DMS153 (cell line): Measurements from ENCODE around the gene ADSS1.
A peak's percentile ranks its signal among the peaks of the same experiment; 100 is the strongest.
"Not testable (repeated sequence)": the region's sequence is repeated elsewhere in the genome, so short reads cannot be mapped to it uniquely, and the experiment has no call there.

Source experiments
- DNase-seq: peaks from one replicate; lab custom pipeline; 2025; lab: John Stamatoyannopoulos, UW

ADSS1 gene

DNA sequence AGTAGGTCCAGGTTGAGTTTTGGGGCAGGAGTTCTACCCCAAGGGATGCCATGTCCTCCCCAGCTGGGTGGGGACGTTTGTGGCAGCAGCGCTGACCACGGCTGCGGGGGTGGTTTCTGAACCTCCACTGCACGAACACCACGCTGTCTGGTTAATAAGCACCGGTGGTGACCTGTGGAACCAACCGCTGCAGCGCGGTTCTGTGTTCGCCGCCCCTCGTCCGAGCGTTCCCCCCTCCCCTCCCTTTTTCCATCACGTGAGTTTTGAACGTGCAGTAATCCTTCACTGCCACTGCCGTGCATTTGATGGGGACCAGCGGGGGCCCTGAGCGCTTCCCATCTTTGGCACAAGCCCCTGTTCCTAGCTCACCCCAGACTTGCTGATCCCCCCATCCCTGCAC lies 6.4 kb upstream of the ADSS1 start:
- no peak for DNase-seq

DNA sequence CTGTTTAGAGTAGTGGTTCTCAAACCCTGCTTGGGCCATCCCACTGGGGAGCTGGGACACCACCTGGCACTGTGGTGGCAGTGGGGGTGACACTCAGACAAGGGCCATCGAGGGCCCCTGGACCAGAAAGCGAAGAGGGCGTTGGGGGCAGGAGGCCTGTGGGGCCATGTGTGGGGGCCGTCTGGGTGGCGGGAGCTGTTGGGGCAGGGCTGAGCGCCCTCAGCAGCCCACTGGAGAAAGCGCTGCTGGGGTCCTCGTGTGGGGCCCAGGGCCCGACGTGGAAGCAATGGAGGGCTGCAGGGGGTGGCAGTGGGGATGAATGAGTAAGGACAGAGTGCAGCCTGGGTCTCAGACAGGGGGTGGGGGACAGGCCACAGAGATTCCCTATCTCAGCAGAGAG lies 5.9 kb upstream of the ADSS1 start:
- no peak for DNase-seq

DNA sequence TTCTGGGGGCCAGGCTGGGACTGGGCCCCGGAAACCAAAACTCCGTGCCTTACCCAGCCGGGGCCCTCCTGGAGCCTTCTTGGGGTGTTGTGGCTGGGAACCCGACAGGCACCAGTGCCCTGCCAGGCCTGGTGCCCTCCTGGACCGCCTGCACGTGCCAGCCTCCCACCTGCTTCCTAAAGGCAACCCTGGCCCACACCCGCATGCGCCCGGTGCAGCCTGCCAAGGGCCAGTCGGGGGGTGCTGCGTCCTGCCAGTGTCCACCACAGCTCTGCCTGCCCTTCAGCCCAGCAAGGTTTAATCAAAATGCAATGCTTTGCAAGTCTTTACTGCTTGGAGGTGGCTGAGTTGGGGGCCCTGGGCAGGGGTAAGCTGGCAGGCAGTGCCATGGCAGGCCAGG lies 5.2 kb upstream of the ADSS1 start:
- no peak for DNase-seq

DNA sequence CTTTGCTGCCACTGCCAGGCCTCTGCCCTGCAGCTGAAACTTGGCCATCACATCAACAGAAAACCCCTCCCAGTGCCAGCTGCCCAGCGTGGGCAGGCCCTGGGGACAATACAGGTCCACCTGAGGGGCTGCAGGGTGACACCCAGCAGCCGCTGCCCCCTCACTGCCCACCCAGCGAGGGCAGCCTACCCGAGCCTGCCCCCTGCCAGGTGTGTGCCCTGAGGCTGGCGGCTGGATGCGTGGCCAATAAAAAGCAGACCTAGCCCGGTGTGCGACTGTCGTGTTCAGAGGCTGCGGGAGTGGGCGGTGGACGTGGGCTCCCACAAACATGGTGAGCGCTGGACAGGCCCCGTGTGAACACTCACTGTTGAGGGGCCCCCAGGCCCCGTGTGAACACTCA lies 4.7 kb upstream of the ADSS1 start:
- no peak for DNase-seq

DNA sequence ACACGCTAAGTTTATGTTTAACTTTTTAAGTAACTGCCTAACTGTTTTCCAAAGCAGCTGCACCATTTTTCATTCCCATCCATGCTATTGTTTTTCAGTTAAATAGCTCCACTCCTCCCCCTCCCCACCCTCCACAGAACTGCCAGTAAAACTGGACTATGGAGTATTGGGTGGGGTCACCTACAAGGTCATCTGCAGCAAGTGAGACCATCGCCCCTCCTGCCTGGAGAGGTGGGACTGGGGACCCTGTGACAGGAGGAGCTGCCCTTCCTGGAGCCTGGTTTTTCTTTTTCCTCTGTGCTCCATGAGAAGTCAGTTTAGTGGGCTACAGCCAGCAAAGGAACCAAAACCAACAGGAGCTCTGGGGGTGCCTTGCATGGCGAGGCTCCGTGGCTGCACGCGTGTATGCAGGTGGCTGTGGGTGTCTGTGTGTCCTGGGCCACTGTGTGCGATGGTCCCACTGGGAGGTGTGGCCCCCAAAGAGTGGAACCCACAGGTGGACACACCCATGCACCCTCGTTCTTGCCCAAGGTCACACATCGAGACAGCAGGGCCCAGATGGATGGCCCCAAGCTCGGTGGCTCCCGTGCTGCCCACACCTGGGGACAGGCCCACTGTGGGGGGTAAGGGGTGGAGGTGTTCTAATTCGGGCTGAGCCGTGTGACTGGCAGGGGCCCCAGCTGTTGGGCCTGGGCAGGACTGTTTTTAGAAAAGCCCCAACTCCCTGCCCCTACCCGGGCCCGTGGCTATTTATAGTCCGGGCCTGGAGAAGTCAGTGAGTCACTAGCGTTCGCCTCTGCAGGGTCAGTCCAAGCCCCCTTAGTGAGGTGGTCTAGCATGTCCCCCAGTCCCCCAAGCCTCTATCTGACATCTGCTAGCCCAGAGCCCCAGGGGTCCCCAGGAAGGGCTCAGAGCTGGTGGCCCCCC lies 2.3 kb upstream of the ADSS1 start:
- DNase-seq: no peak

DNA sequence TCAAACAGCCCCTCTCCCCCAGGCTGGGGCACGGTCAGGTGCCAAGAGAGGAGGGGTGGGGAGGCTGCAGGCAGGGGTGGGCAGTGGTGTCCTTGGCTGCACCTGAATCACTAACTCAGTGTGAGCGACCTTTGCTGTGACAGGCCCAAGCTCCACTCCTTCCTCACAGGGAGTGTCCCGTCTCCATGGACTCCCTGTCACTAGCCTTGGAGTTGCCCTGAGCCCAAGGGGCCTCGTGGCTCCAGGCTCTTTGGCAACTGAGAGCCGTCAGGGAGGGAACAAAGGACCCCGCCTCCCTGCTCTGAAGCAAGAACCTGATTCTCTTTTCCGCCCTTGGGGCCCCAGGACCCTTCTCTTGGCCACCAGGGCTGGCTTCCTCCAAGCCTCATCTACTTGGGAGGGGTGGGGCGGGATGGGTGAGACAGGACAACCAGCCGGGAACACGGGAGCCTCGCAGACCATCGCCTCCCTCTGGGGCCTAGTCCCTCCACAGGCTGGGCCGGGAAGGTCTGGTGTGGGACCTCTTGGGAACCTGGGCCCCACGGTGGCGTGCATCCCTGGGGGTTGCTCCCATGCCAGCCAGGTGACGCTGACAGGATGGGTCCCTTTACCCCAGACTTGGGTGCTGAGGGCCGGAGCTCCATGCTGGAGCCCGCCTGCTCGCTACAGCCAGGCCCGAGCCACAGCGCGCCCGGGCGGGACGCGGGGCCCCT lies 935 bp upstream of the ADSS1 start:
- no peak for DNase-seq

DNA sequence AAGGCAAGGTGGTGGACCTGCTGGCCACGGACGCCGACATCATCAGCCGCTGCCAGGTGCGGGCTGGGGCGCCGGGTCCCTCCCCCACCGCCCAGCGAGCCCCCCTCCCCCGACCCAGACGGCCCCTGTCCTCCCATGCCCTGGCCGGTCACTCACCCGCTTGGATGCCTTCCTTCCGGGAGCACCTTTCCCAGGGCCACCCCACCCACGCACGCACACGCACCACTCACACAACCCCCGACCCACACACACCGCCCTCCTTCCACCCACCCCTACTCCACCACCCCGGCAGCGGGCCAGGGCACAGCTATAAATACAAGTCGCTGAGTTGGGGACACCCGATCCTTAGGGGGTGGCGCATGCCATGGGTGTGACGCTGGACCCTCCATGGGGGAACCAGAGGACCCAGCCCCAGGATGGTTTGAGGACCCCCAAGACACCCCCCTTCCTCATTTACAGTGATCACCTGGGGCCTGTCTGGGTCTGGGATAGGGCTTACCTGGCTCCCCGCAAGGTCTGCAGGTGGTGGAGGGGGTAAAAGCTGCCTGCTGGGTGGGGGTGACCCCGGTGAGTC lies 465 bp downstream of the ADSS1 start:
- no peak for DNase-seq

DNA sequence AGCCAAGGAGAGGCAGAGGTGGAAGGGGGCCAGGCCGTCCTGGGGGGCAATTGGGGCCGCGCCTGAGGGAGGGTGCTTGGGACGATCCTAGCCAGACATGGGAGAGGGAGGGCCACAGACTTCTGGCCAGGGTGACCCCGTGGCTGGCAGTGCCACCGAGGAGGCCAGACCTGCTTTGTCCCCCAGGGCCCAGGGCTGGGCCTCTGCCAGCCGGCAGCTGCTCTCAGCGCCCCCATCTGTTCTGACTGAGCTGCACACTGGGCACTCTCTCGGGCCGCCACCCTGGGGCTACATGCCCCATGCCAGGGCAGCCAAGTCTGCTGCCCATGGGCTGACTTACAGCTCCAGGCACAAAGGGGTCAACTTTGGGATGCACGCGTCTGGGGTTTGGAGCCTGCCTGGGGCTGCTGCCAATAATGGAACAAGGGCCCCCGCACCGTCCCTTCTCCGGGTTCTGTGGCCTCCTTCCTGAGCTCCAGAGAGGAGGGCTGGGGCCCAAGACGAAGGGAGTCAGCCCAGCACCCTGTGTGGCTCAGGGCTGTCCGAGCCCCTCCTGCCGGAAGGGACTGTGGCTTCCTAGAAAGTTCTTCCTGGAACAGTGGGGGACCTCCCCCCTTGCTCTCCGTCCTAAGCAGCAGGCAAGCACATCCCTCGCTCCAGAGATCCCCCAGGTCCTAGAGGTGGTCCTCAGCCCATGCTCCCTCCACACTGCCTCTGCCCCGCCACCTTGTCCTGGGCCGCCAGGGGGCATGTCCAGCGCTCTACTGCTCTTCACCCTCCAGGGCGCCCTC lies 1.1 kb downstream of the ADSS1 start:
- DNase-seq: no peak

DNA sequence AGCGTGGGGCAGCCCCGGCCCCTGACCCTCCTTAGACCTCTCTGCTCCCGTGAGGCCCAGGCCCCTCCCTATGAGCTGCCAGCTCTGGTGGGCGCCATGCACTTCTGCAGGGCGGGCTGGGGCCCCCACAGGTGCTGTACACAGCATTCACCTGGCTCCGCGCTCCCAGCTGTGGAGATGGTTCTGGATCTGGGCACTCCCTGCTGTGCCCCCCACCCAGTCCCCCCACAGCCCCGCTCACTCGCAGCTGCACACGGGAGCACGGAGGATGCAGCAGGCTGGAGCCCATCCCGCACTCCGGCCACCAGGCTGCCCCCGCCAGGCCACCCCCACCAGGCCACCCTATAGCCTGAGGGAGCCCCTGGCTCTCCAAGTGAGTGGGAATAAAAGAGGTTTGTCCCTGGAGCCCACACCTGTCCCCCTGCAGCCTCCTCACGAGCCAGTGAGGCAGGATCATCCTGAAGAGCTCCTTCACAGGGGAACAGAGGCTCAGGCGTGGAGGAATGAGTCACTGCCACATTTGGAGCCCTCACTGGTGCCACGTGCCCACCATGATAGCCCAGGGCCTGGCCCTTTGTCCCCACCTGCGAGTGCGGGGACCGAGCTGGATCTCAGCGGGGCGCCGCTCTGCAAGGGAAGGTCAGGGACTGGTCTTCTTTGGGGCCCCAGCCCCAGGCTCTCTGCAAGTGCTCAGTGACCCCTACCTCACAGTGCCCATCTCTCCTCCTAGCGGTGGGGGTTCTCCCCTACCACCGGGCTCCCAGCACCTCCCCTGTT lies 1.9 kb downstream of the ADSS1 start:
- DNase-seq: no peak

DNA sequence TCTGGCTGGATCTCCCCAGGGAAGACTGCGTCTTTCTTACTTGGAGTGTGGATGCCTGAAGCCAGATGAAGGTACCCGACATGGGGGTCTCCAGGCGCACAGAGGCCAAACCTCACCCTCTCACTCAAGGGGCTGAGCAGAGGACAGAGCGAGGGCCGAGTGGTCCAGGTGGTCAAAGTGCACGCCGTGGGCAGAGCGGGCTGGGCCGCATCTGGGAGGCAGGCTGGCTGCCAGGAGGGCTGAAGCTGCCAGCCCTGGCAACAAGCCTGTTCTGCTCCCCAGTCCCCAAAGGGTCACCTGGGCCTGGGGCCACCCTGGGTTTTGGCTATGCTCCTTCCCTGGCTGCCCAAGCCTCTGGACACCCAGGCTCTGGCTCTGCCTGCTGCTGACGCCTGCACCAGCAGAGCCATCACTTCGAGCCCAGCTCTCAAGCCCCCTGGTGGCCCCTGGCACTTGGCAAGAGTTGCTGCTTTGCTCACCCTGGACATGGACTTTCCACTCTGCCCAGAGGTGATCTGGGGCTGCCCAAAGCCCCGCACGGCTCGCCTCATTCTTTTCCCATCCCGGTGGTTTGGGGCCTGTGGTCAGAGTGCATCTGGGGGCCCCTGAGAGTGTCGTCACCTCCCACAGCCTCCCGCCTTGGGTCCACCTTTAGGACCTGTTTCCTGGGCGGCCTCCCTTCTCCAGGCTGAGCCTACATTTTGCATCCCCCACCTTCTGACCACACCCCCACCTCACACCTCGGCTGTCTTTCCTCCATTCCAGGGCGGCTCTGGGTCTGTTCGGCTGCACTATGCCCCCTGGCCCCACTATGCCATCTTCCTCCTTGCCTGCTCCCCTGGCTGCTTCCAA lies 2.8 kb downstream of the ADSS1 start:
- no peak for DNase-seq

DNA sequence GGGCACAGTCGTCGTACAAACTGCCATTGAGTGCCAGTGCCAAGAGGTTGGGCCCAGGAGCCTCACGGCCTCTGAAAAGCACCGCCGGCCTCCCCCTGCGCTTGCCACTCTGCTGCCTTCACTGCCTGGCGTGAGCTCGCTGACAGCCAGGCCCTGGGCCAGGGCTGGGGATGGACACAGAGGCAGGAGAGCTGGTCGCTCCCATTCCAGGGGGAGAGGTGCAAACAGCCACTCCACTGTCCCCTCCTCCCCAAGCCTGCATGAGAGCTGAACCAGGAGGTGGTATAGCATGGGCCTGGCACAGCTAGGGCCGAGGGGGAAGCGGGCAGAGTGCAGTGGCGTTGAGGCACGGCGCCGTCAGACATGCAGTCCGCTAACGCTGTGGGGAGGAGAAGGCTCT lies 4.6 kb downstream of the ADSS1 start:
- DNase-seq: no peak

DNA sequence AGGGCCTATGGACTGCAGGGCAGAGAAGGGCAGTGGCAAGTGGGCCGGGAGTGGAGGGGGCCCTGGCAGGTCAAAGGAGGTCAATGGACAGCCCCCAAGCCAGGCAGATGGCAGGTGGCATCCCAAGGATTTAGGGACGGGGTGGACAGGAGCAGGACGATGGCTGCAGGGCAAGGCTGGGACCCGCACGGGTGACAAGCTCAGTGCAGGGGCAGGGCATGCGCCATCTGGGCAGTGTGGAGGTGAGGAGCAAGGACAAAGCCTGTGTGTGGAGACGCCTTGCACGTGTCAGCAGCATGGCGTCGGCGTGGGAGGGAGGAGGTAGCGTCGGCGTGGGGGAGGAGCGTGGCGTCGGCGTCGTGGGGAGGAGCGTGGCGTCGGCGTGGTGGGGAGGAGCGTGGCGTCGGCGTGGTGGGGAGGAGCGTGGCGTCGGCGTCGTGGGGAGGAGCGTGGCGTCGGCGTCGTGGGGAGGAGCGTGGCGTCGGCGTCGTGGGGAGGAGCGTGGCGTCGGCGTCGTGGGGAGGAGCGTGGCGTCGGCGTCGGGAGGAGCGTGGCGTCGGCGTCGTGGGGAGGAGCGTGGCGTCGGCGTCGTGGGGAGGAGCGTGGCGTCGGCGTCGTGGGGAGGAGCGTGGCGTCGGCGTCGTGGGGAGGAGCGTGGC lies 5.3 kb downstream of the ADSS1 start:
- not testable (repeated sequence) for DNase-seq

DNA sequence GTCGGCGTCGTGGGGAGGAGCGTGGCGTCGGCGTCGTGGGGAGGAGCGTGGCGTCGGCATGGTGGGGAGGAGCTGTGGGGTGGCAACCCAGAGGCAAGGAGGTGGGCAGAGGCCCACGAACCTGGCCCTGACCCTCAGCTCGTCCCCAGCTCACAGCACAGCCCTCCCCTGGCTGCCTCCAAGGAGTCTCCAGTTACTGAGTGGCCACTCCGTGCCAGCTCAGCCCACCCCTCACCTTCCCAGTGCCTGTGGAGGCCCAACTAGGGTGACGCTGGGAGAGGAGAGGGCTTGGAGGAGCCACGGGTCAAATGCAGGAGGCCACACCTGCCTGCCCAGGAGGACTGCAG lies 5.8 kb downstream of the ADSS1 start:
- no peak for DNase-seq

DNA sequence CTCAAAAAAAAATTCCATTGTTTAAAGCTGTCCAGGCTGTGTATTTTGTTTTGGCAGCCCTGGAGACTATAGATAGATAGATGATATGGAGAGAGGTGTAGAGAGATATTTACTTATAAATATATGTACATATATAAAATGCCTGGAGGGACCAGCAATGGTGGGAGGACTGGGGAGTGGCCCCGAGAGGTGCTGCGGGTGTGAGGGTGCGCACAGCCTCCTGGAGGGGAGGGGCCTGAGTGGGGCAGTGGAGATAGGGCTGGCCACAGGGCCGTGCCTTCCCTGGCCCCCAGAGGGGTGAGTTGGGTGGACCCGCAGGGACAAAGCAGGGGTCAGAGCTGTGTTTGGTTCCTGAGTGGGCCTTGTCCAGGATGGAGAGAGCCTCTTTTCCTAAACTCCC lies 6.5 kb downstream of the ADSS1 start:
- no peak for DNase-seq

DNA sequence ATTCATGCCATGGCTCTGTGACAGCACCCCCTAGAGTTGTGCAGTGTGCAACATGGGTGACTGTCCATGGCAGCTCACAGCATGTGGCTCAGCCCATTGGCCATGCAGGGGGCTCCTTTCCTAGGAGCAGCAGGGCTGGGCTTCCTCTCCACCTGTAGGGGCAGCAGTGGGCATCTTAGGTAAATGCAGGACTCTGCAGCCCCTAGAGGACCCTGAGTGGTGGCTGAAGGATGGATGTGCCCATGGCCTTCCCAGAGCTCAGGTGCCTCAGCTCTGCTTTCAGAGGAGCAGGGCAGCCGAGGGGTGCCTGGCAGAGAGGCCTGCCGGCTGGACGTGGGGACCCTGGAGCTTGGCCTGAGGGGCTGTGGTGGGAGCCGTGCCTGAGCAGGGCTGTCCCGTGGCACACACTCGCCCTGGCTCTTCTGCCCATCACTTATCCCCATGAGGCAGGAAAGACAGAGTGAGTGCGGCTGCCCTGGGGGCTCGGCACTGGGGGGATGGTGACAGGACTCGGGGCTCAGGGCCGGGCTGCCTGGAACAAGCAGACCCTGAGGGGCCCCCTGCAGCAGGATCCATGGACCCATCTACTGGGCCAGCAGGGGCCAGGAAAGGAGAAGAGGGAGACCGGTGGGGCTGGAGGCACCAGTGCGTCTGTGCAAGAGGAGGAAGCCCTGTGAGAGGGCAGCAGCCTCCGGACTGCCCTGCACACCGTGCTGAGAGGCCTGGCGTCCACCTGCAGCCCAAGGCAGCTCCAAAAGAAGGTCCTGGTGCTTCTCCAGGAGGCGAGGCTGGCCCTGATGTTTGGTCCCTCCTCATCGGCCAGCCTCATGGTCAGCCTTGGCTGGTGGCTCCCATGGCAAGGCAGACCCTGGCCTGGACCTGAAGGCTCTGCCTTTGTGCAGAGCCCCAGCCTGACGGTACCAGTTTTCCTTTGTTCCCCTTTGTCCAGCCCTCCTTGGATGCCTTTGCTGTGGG lies 7.6 kb downstream of the ADSS1 start:
- DNase-seq: no peak

DNA sequence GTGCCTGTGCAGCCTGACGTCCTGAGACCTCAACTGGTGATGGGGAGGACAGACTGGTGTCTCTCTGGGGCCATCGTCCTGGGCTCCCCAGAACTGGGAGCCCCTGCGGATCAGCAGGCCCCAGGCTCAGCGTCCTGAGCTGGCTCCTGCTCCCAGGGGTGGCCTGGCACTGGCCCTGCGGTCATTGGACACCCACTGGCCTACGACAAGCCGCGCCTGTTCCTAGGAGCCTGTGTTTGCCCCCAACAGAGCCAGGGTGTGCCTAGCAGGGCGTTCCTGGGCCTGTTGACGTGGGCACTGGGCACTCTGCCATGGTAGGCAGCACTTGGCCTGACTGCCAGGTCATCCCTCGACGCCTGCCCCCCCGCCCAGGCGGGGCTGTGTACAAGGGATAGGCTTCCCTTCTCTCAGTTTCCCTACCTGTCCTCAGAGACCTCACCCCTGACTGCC lies 8.4 kb downstream of the ADSS1 start:
- peak; percentile 2 for DNase-seq

DNA sequence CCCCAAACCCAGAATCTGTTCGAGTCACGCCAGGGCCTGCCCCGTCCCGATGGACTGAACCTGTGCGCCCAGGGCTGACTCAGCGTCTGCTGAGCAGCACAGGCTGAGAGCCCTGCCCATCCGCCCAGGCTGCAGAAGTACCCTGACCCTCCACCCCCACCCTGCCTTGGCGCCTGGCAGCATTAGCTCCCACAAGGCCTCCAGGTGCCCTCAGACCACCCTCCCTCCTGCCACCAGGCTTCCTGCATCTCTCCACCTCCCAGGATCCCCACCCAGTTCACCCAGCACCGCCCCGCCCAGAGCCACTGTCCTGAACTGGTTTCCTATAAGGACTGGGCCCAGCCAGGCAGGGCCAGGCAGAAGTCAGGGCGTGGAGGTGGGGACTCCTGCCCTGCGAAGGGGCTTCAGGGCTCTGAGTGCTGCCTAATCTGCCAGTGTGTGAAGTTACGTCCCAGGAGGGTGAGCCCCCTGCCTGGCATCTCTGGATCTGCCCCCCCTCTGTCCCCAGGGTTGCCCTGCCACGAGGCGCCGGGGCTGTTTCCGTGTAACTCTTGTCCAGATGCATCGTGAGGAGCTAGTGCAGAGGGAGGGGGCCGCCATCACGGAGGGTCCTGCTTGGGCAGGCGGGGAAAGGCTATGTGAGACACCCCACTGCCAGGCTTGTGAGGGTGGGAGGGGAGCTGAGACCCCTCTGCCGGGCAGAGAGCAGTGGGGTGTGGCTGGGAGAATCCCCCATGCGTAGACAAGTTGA lies 9.1 kb downstream of the ADSS1 start:
- DNase-seq: no peak

DNA sequence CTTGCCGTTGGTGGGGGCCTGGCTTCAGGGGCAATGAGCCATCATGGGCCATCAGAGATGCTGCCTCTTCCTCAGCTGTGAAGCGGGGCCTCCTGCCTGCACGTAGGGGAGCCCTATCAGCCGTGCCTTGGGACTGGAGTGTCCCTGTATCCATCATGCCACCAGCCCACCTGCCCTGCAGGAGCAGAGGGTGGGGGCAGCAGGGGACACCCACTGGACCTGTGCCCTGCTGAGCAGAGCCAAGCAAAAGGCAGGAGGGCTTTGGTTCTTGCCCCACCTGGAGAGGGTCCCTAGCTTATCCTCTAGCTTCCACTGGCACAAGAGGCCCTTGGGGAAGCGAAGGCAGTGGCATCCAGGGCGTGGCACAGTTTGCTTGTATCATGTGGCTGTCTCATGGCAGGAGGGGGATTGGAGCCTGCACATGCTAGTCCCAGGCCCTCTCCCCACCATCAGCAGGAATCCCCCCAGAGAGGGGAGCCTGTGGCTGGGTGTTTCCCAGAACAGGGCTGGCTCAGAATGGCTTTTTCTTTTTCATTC lies 10.1 kb downstream of the ADSS1 start:
- no peak for DNase-seq
